ENCODE data around the gene PDCL2.

GRCh38 chr4:55547466-55547770 is 44.6 kb downstream of the PDCL2 start:
- TF ChIP-seq CREB5 (CRISPR knock-in tag; IDR thresholded peaks at IDR 0.05; ENCODE audit: low read depth) (no peak), ZNF70 (CRISPR knock-in tag; IDR thresholded peaks at IDR 0.05) (no peak), PATZ1 (CRISPR knock-in tag; IDR thresholded peaks at IDR 0.05; ENCODE audit: borderline replicate concordance) (no peak), BACH2 (CRISPR knock-in tag; IDR thresholded peaks at IDR 0.05; ENCODE audit: borderline replicate concordance) (no peak), ESRRG (CRISPR knock-in tag; IDR thresholded peaks at IDR 0.05) (no peak), TSHZ2 (CRISPR knock-in tag; IDR thresholded peaks at IDR 0.05) (no peak), CSDC2 (CRISPR knock-in tag; IDR thresholded peaks at IDR 0.05) (no peak), SNAI2 (CRISPR knock-in tag; IDR thresholded peaks at IDR 0.05) (no peak), ZNF565 (CRISPR knock-in tag; conservative IDR thresholded peaks at IDR 0.05; ENCODE audit: low read depth) (no peak), ZFP3 (CRISPR knock-in tag; IDR thresholded peaks at IDR 0.05) (no peak), ARNTL (CRISPR knock-in tag; IDR thresholded peaks at IDR 0.05; ENCODE audit: borderline replicate concordance, low read depth) (no peak), ISL1 (CRISPR knock-in tag; IDR thresholded peaks at IDR 0.05) (no peak), CSRNP3 (CRISPR knock-in tag; IDR thresholded peaks at IDR 0.05) (no peak)

Measured in SK-N-SH treated with all-trans-retinoic acid at 6 μM for 48 hours (cell line).